H1 (cell line): ENCODE data around the gene PRR29. TPM values are rescaled to one million over a fixed set of nuclear protein-coding genes. Genes with fewer than 3 reads are reported as not detected.

ENCODE experiments used
- ASH2L ChIP-seq: fragments of 200-600, 300-600 bp; sonication (generic); IDR thresholded peaks from one replicate; pipeline ENCODE4 v1.7.1; 2017; ENCODE audit warnings: low read length
- ATF2 ChIP-seq: IDR thresholded peaks from 2 replicates; pipeline ENCODE4 v1.6.1; 2012; ENCODE audit warnings: low read length, inconsistent platforms
- BACH1 ChIP-seq: IDR thresholded peaks from 2 replicates; pipeline ENCODE4 v1.6.1; 2012; ENCODE audit warnings: low read length, improper control_type of control experiment
- BCL11A ChIP-seq, 2 experiments: IDR thresholded peaks; one replicate each; pipeline ENCODE4 v1.6.1; 2011; ENCODE audit warnings: low read depth in 2 of 2, low read length in 2 of 2, mild to moderate bottlenecking in 2 of 2
- BRCA1 ChIP-seq: IDR thresholded peaks from 2 replicates; pipeline ENCODE4 v1.6.1; 2012; ENCODE audit warnings: low read depth, low read length, improper control_type of control experiment
- CEBPB ChIP-seq: IDR thresholded peaks from 2 replicates; pipeline ENCODE4 v1.6.1; 2012; ENCODE audit warnings: low read depth, low read length
- CHD2 ChIP-seq: IDR thresholded peaks from 2 replicates; pipeline ENCODE4 v1.6.1; 2012; ENCODE audit warnings: low read length, improper control_type of control experiment
- CREB1 ChIP-seq: IDR thresholded peaks from 2 replicates; pipeline ENCODE4 v1.6.1; 2012; ENCODE audit warnings: inconsistent platforms
- EZH2 ChIP-seq: fragments of 200-600 bp; sonication (generic); IDR thresholded peaks from 2 replicates; pipeline ENCODE4 v1.7.1; 2012; ENCODE audit warnings: low read depth, mild to moderate bottlenecking, moderate library complexity, low read length, inconsistent platforms; ENCODE audit not compliant: severe bottlenecking
- JUN ChIP-seq: IDR thresholded peaks from 2 replicates; pipeline ENCODE4 v1.6.1; 2011; ENCODE audit warnings: low read depth, mild to moderate bottlenecking, improper control_type of control experiment, low read length
- JUND ChIP-seq: IDR thresholded peaks from 2 replicates; pipeline ENCODE4 v1.6.1; 2011; ENCODE audit warnings: mild to moderate bottlenecking, improper control_type of control experiment, low read length
- KDM4A ChIP-seq: IDR thresholded peaks from one replicate; pipeline ENCODE4 v1.7.1; 2012; ENCODE audit warnings: low read depth, mild to moderate bottlenecking, moderate library complexity, low read length, inconsistent platforms; ENCODE audit not compliant: severe bottlenecking
- NANOG ChIP-seq: IDR thresholded peaks from 2 replicates; pipeline ENCODE4 v1.6.1; 2011; ENCODE audit warnings: low read length, low read depth, mild to moderate bottlenecking, inconsistent platforms; ENCODE audit not compliant: insufficient read depth, poor library complexity, severe bottlenecking
- NRF1 ChIP-seq: IDR thresholded peaks from 2 replicates; pipeline ENCODE4 v1.6.1; 2011; ENCODE audit warnings: mild to moderate bottlenecking, low read depth, low read length, improper control_type of control experiment
- POLR2AphosphoS5 ChIP-seq: IDR thresholded peaks from 2 replicates; pipeline ENCODE4 v1.6.1; 2011; ENCODE audit warnings: low read depth, low read length
- RXRA ChIP-seq: IDR thresholded peaks from 2 replicates; pipeline ENCODE4 v1.6.1; 2011; ENCODE audit warnings: low read depth, mild to moderate bottlenecking, low read length, moderate library complexity; ENCODE audit not compliant: insufficient read depth
- SIN3A ChIP-seq, 2 experiments: IDR thresholded peaks in 1 of 2; conservative IDR thresholded peaks in 1 of 2; 2 replicates each; pipeline ENCODE4 v1.6.1; 2011 to 2012; ENCODE audit warnings: low read length in 2 of 2, improper control_type of control experiment in 1 of 2, low read depth in 1 of 2, mild to moderate bottlenecking in 1 of 2
- SIRT6 ChIP-seq: IDR thresholded peaks from one replicate; pipeline ENCODE4 v1.7.1; 2012; ENCODE audit warnings: low read length, inconsistent platforms
- SIX5 ChIP-seq: IDR thresholded peaks from 2 replicates; pipeline ENCODE4 v1.6.1; 2011; ENCODE audit warnings: mild to moderate bottlenecking, low read depth, low read length
- SRF ChIP-seq: IDR thresholded peaks from 2 replicates; pipeline ENCODE4 v1.6.1; 2011; ENCODE audit warnings: mild to moderate bottlenecking, low read depth, low read length, moderate library complexity
- SUZ12 ChIP-seq: fragments of 200-600 bp; sonication (generic); IDR thresholded peaks from 2 replicates; pipeline ENCODE4 v1.6.1; 2012; ENCODE audit warnings: mild to moderate bottlenecking, inconsistent platforms, low read length, moderate library complexity, mixed read lengths
- TAF1 ChIP-seq: IDR thresholded peaks from 2 replicates; pipeline ENCODE4 v1.6.1; 2011; ENCODE audit warnings: mild to moderate bottlenecking, low read depth, low read length
- TCF12 ChIP-seq: IDR thresholded peaks from 2 replicates; pipeline ENCODE4 v1.6.1; 2011; ENCODE audit warnings: low read depth, mild to moderate bottlenecking, low read length
- YY1 ChIP-seq: IDR thresholded peaks from 2 replicates; pipeline ENCODE4 v1.6.1; 2011; ENCODE audit warnings: low read depth, mild to moderate bottlenecking, low read length
- ZNF274 ChIP-seq: IDR thresholded peaks from 2 replicates; pipeline ENCODE4 v1.7.0; 2012; ENCODE audit warnings: low read length, borderline replicate concordance; ENCODE audit errors: extremely low read depth
- polyA plus RNA-seq, 7 experiments: library from polyadenylated mRNA; depleted of rRNA in 3 of 7; stranded (reverse) in 5 of 7; unstranded in 2 of 7; fragments of >200 nt in 5 of 7; fragments of 200-250 nt in 2 of 7; gene quantifications; 1 replicate in 5 of 7; 2 replicates in 1 of 7; 4 replicates in 1 of 7; pipeline versions ENCODE4 v1.2.1 to v1.2.3, GENCODE V29; 2011 to 2013; ENCODE audit warnings: missing spikeins in 2 of 7, mixed read lengths in 2 of 7
- total RNA-seq: library from RNA; stranded (reverse); fragmentation: NEBNext Ultra II Directional; extraction: Animal tissue kit (Norgen Biotek cat#: 25700); gene quantifications from 2 replicates; pipeline ENCODE4 v1.2.1, GENCODE V29; 2021

The PRR29 gene
- total and polyA plus RNA-seq, 2 of the 8 experiments (the other 6 are each of a cell fraction or from before 2014, with no cell fraction given): 0.67 to 0.83 TPM

- TF ChIP-seq ATF2 (0 out of 2 replicates have a peak, but pooled peaks have one; percentile 19), EZH2 (no peak), JUN (no peak), SUZ12 (no peak), BRCA1 (no peak), SIX5 (no peak), YY1 (peak; percentile 64), JUND (0 out of 2 replicates have a peak, but pooled peaks have one; percentile 62), BCL11A (IDR thresholded peaks at IDR 0.05; ENCODE audit: low read depth in 2 of 2, low read length in 2 of 2) (no peak), ASH2L (peak; percentile 42), CREB1 (peak; percentile 68), SRF (no peak), KDM4A (peak; percentile 29), SIN3A (conservative IDR thresholded peaks at IDR 0.05 in 1 of 2, IDR thresholded peaks at IDR 0.05 in 1 of 2; ENCODE audit: low read depth in 1 of 2, low read length in 2 of 2) (no peak), NANOG (peak; percentile 53), BACH1 (peak; percentile 72; the same call in 1 of the 2 replicates), POLR2AphosphoS5 (no peak), ZNF274 (no peak), NRF1 (no peak), CEBPB (peak; percentile 80), TCF12 (no peak), TAF1 (0 out of 2 replicates have a peak, but pooled peaks have one; percentile 26), RXRA (no peak), SIRT6 (no peak), CHD2 (no peak)
Measured at GRCh38 chr17:64025732-64026294, 27.7 kb downstream of the PRR29 start (continued).
